Measurements from ENCODE around the gene ABHD16B. TPM values are rescaled to one million over a fixed set of nuclear protein-coding genes. Genes with fewer than 3 reads are reported as not detected.

ABHD16B gene
- total and polyA plus RNA-seq, 7 experiments from 2014 or later, result 0.24 to 1.1 (median 0.65) TPM; not detected in 4

GRCh38 chr20:63823691-63824311 is 37.5 kb upstream of the ABHD16B start:
- CTCF ChIA-PET, result no interaction called here
- intact Hi-C loops (cut with micrococcal nuclease), result no loop called here
- POLR2A ChIA-PET, result no interaction called here
- Histone ChIP-seq H3K4me1 (ENCODE audit: control insufficient read depth in 2 of 2, insufficient read depth in 2 of 2, low read length in 2 of 2) (no peaks in the 10 kb centered on the region), H3K4me3 (ENCODE audit: low read length) (no peak overlapping the region), H3K36me3 (ENCODE audit: control insufficient read depth in 2 of 3, insufficient read depth in 3 of 3, low read length in 3 of 3) (no peaks in the 10 kb centered on the region), H3K27me3 (ENCODE audit: control insufficient read depth in 2 of 2, insufficient read depth in 2 of 2, low read length in 2 of 2) (peaks cover 0 to 11% of the 10 kb centered on the region in 2 donors), H3K9me3 (ENCODE audit: control insufficient read depth in 2 of 3, low read length in 3 of 3) (no peaks in the 10 kb centered on the region), H3K27ac (ENCODE audit: low read depth, low read length) (no peak overlapping the region)
- Mint-ChIP-seq H3K27me3 (peaks cover 19 to 32% (median 20%) of the 10 kb centered on the region in 5 donors), H3K27ac (no peak overlapping the region), H3K36me3 (peaks cover 0 to 2% (median 0%) of the 10 kb centered on the region in 5 donors), H3K9me3 (no peaks in the 10 kb centered on the region), H3K4me1 (peaks cover 0 to 7% (median 0%) of the 10 kb centered on the region in 7 donors), H3K4me3 (no peak overlapping the region)
- no peak for ATAC-seq
- no peak for DNase-seq

GRCh38 chr20:63825331-63826118 is 35.8 kb upstream of the ABHD16B start:
- intact Hi-C loops (cut with micrococcal nuclease), result loop anchor here in 1 of 2 donors (5.0 kb wide), 1 partner anchor 37 kb away; the partner anchor contains the start of gene ABHD16B
- H3K36me3 ChIP-seq (ENCODE audit: control insufficient read depth in 2 of 3, insufficient read depth in 3 of 3, low read length in 3 of 3), result no peaks in the 10 kb centered on the region
- ChIA-PET CTCF (interaction anchor here (0.6 kb wide), 1 partner anchor 9 kb away, joined by 3 read pairs; no protein-coding TSS in a partner anchor), POLR2A (no interaction called here)
- Mint-ChIP-seq H3K27ac (peak overlapping the region in 1 of 9 donors; percentile 39), H3K4me3 (no peak overlapping the region), H3K36me3 (peaks cover 0 to 5% (median 0%) of the 10 kb centered on the region in 5 donors), H3K4me1 (peaks cover 9 to 12% (median 10%) of the 10 kb centered on the region in 7 donors), H3K27me3 (peaks cover 33 to 46% (median 35%) of the 10 kb centered on the region in 5 donors), H3K9me3 (peaks cover 0 to 4% (median 0%) of the 10 kb centered on the region in 11 donors)
- DNase-seq (no peak), ATAC-seq (no peak)
- peaks cover 4 to 10% of the 10 kb centered on the region in 2 donors for H3K4me1 ChIP-seq (ENCODE audit: control insufficient read depth in 2 of 2, insufficient read depth in 2 of 2, low read length in 2 of 2)
- no peaks in the 10 kb centered on the region for H3K9me3 ChIP-seq (ENCODE audit: control insufficient read depth in 2 of 3, low read length in 3 of 3)
- H3K27ac ChIP-seq (ENCODE audit: low read depth, low read length), result no peak overlapping the region
- peaks cover 4 to 24% of the 10 kb centered on the region in 2 donors for H3K27me3 ChIP-seq (ENCODE audit: control insufficient read depth in 2 of 2, insufficient read depth in 2 of 2, low read length in 2 of 2)
- no peak overlapping the region for H3K4me3 ChIP-seq (ENCODE audit: low read length)

- Histone ChIP-seq H3K27me3 (ENCODE audit: control insufficient read depth in 2 of 2, insufficient read depth in 2 of 2, low read length in 2 of 2) (peaks cover 4 to 24% of the 10 kb centered on the region in 2 donors), H3K27ac (ENCODE audit: low read depth, low read length) (no peak overlapping the region), H3K4me1 (ENCODE audit: control insufficient read depth in 2 of 2, insufficient read depth in 2 of 2, low read length in 2 of 2) (peaks cover 4 to 10% of the 10 kb centered on the region in 2 donors), H3K4me3 (ENCODE audit: low read length) (no peak overlapping the region), H3K36me3 (ENCODE audit: control insufficient read depth in 2 of 3, insufficient read depth in 3 of 3, low read length in 3 of 3) (no peaks in the 10 kb centered on the region), H3K9me3 (ENCODE audit: control insufficient read depth in 2 of 3, low read length in 3 of 3) (no peaks in the 10 kb centered on the region)
- intact Hi-C loops (cut with micrococcal nuclease), result loop anchor here in 1 of 2 donors (5.0 kb wide), 1 partner anchor 36 kb away; the partner anchor contains the start of gene ABHD16B
- peaks cover 33 to 44% (median 35%) of the 10 kb centered on the region in 5 donors for H3K27me3 Mint-ChIP-seq
- H3K36me3 Mint-ChIP-seq, result peaks cover 0 to 5% (median 0%) of the 10 kb centered on the region in 5 donors
- CTCF ChIA-PET, result interaction anchor here (0.7 kb wide), 1 partner anchor 61 kb away, joined by 4 read pairs; no protein-coding TSS in a partner anchor
- ATAC-seq (no peak), DNase-seq (no peak)
- POLR2A ChIA-PET, result no interaction called here
- H3K9me3 Mint-ChIP-seq, result peaks cover 0 to 4% (median 0%) of the 10 kb centered on the region in 11 donors
- H3K4me3 Mint-ChIP-seq, result no peak overlapping the region
- H3K4me1 Mint-ChIP-seq, result peaks cover 9 to 12% (median 10%) of the 10 kb centered on the region in 7 donors
- H3K27ac Mint-ChIP-seq, result no peak overlapping the region
Observed at GRCh38 chr20:63826753-63827152, 34.5 kb upstream of the ABHD16B start.

DNA sequence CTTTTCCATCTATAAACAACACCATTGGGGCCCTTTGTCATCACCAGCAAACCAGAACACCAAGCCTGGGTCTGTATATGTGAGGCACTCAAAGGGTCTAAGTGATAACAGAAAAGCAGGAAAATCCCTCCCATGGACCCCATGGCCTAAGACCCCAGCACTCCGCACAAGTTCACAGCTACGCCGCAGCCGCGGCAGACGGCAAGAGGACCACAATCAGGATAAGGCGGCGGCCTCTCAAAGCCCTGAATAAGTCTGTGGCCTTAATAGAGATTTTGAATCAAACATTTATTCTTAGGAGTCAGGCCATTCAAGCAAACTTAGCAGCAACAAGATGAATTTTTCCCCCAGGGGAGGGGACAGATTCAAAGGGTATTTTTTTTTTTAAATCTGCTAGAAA is 33.2 kb upstream of the ABHD16B start:
- POLR2A ChIA-PET, result no interaction called here
- H3K4me1 ChIP-seq (ENCODE audit: control insufficient read depth in 2 of 2, insufficient read depth in 2 of 2, low read length in 2 of 2), result peaks cover 4 to 10% of the 10 kb centered on the region in 2 donors
- H3K9me3 ChIP-seq (ENCODE audit: control insufficient read depth in 2 of 3, low read length in 3 of 3), result no peaks in the 10 kb centered on the region
- H3K27me3 ChIP-seq (ENCODE audit: control insufficient read depth in 2 of 2, insufficient read depth in 2 of 2, low read length in 2 of 2), result peaks cover 4 to 24% of the 10 kb centered on the region in 2 donors
- peaks cover 0 to 5% (median 0%) of the 10 kb centered on the region in 5 donors for H3K36me3 Mint-ChIP-seq
- intact Hi-C loops (cut with micrococcal nuclease), result loop anchor here in 1 of 2 donors (5.0 kb wide), 1 partner anchor 34 kb away; the partner anchor contains the start of gene ABHD16B
- ATAC-seq, result no peak
- H3K4me3 Mint-ChIP-seq, result peak overlapping the region in 2 of 10 donors; percentile 16 to 86
- H3K27me3 Mint-ChIP-seq, result peaks cover 33 to 49% (median 35%) of the 10 kb centered on the region in 5 donors
- H3K27ac Mint-ChIP-seq, result no peak overlapping the region
- no peaks in the 10 kb centered on the region for H3K36me3 ChIP-seq (ENCODE audit: control insufficient read depth in 2 of 3, insufficient read depth in 3 of 3, low read length in 3 of 3)
- CTCF ChIA-PET, result no interaction called here
- no peak overlapping the region for H3K27ac ChIP-seq (ENCODE audit: low read depth, low read length)
- peaks cover 9 to 12% (median 10%) of the 10 kb centered on the region in 7 donors for H3K4me1 Mint-ChIP-seq
- H3K9me3 Mint-ChIP-seq, result peaks cover 0 to 4% (median 0%) of the 10 kb centered on the region in 11 donors
- no peak for DNase-seq
- H3K4me3 ChIP-seq (ENCODE audit: low read length), result no peak overlapping the region

- H3K27me3 ChIP-seq (ENCODE audit: control insufficient read depth in 2 of 2, insufficient read depth in 2 of 2, low read length in 2 of 2), result peaks cover 4 to 24% of the 10 kb centered on the region in 2 donors
- Mint-ChIP-seq H3K27me3 (peaks cover 33 to 51% (median 35%) of the 10 kb centered on the region in 5 donors), H3K27ac (no peak overlapping the region), H3K36me3 (peaks cover 0 to 5% (median 0%) of the 10 kb centered on the region in 5 donors), H3K4me1 (peaks cover 9 to 12% (median 10%) of the 10 kb centered on the region in 7 donors), H3K9me3 (peaks cover 0 to 4% (median 0%) of the 10 kb centered on the region in 11 donors), H3K4me3 (peak overlapping the region in 3 of 10 donors; percentile 13 to 86 (median 16))
- peaks cover 4 to 10% of the 10 kb centered on the region in 2 donors for H3K4me1 ChIP-seq (ENCODE audit: control insufficient read depth in 2 of 2, insufficient read depth in 2 of 2, low read length in 2 of 2)
- ATAC-seq (no peak), DNase-seq (no peak)
- H3K27ac ChIP-seq (ENCODE audit: low read depth, low read length), result no peak overlapping the region
- intact Hi-C loops (cut with micrococcal nuclease), result loop anchor here in 1 of 2 donors (5.0 kb wide), 1 partner anchor 34 kb away; the partner anchor contains the start of gene ABHD16B
- CTCF ChIA-PET, result no interaction called here
- POLR2A ChIA-PET, result no interaction called here
- no peaks in the 10 kb centered on the region for H3K36me3 ChIP-seq (ENCODE audit: control insufficient read depth in 2 of 3, insufficient read depth in 3 of 3, low read length in 3 of 3)
- H3K9me3 ChIP-seq (ENCODE audit: control insufficient read depth in 2 of 3, low read length in 3 of 3), result no peaks in the 10 kb centered on the region
- H3K4me3 ChIP-seq (ENCODE audit: low read length), result no peak overlapping the region
Observed at GRCh38 chr20:63828545-63828944, 32.8 kb upstream of the ABHD16B start.

- Histone ChIP-seq H3K27ac (ENCODE audit: low read depth, low read length) (no peak overlapping the region), H3K4me1 (ENCODE audit: control insufficient read depth in 2 of 2, insufficient read depth in 2 of 2, low read length in 2 of 2) (peaks cover 4 to 10% of the 10 kb centered on the region in 2 donors), H3K4me3 (ENCODE audit: low read length) (no peak overlapping the region), H3K9me3 (ENCODE audit: control insufficient read depth in 2 of 3, low read length in 3 of 3) (no peaks in the 10 kb centered on the region), H3K27me3 (ENCODE audit: control insufficient read depth in 2 of 2, insufficient read depth in 2 of 2, low read length in 2 of 2) (peaks cover 4 to 24% of the 10 kb centered on the region in 2 donors), H3K36me3 (ENCODE audit: control insufficient read depth in 2 of 3, insufficient read depth in 3 of 3, low read length in 3 of 3) (no peaks in the 10 kb centered on the region)
- Mint-ChIP-seq H3K36me3 (peaks cover 0 to 5% (median 0%) of the 10 kb centered on the region in 5 donors), H3K4me1 (peaks cover 9 to 12% (median 10%) of the 10 kb centered on the region in 7 donors), H3K4me3 (peak overlapping the region in 4 of 10 donors; percentile 13 to 86 (median 63)), H3K9me3 (peaks cover 0 to 4% (median 0%) of the 10 kb centered on the region in 11 donors), H3K27ac (no peak overlapping the region), H3K27me3 (peaks cover 30 to 52% (median 35%) of the 10 kb centered on the region in 5 donors)
- ChIA-PET POLR2A (no interaction called here), CTCF (no interaction called here)
- intact Hi-C loops (cut with micrococcal nuclease), result loop anchor here in 1 of 2 donors (5.0 kb wide), 1 partner anchor 33 kb away; the partner anchor contains the start of gene ABHD16B
- no peak for DNase-seq
- ATAC-seq, result no peak
Observed at GRCh38 chr20:63828951-63829350, 32.3 kb upstream of the ABHD16B start.
